Calu3 (cell line): Measurements from ENCODE around the gene MOV10L1. TPM values are rescaled to one million over a fixed set of nuclear protein-coding genes. Genes with fewer than 3 reads are reported as not detected.

Experiments used
- Bru-seq: library from RNA; stranded (reverse); fragments of 400-500 nt; gene quantifications from one replicate; lab custom pipeline; 2021; lab: Mats Ljungman, UMichigan
- BruChase-seq, 2 experiments: library from RNA; stranded (reverse); fragments of 400-500 nt; gene quantifications; one replicate each; lab custom pipeline; 2021; lab: Mats Ljungman, UMichigan
- BruUV-seq: library from RNA; stranded (reverse); fragments of 400-500 nt; replicated peaks from 2 replicates; lab custom pipeline; 2021; lab: Mats Ljungman, UMichigan
- CTCF ChIA-PET: fragments of 300-600 bp; sonication (Branson Sonifier 250); formaldehyde crosslinking; loops from one replicate; lab custom pipeline; 2022; ENCODE audit warnings: antibody characterized with exemption; lab: Charles Lee
- DNase-seq: peaks from one replicate; pipeline ENCODE4 v3.0.0; 2022
- H3K27ac Mint-ChIP-seq: one replicate; pipeline ENCODE4 v1.8.0; 2022; ENCODE audit warnings: mixed read lengths; ENCODE audit not compliant: unreplicated experiment
- H3K27me3 Mint-ChIP-seq: one replicate; pipeline ENCODE4 v1.8.0; 2022; ENCODE audit warnings: mixed read lengths; ENCODE audit not compliant: unreplicated experiment
- H3K36me3 Mint-ChIP-seq: one replicate; pipeline ENCODE4 v1.8.0; 2022; ENCODE audit warnings: mild to moderate bottlenecking, moderate library complexity, mixed read lengths; ENCODE audit not compliant: insufficient read depth, unreplicated experiment
- H3K4me1 Mint-ChIP-seq: one replicate; pipeline ENCODE4 v1.8.0; 2022; ENCODE audit warnings: mild to moderate bottlenecking, low read depth, mixed read lengths; ENCODE audit not compliant: unreplicated experiment
- H3K4me3 Mint-ChIP-seq: one replicate; pipeline ENCODE4 v1.8.0; 2022; ENCODE audit warnings: mild to moderate bottlenecking, low read depth, moderate library complexity, mixed read lengths; ENCODE audit not compliant: unreplicated experiment
- H3K9me3 Mint-ChIP-seq: one replicate; pipeline ENCODE4 v1.8.0; 2022; ENCODE audit warnings: low read depth, mixed read lengths; ENCODE audit not compliant: unreplicated experiment
- CTCF ChIP-seq: fragments of 200-600 bp; IDR thresholded peaks from one replicate; pipeline ENCODE4 v1.8.0; 2022; ENCODE audit warnings: antibody characterized with exemption; ENCODE audit not compliant: unreplicated experiment
- intact Hi-C: fragments of 100-400 bp; cut with micrococcal nuclease; formaldehyde crosslinking; loops from one replicate; pipeline ENCODE4 v1.10.0; 2022; ENCODE audit not compliant: unreplicated experiment
- long read RNA-seq: library from polyadenylated mRNA; stranded (forward); transcript quantifications from one replicate; pipeline ENCODE4 v2.0.0, GENCODE V29; 2022
- total RNA-seq: library from RNA; stranded (reverse); gene quantifications from 2 replicates; pipeline ENCODE4 v1.2.3, GENCODE V29; 2022

MOV10L1 gene
- total RNA-seq: not detected in 2 replicates
- percentile 3 among the genes with signal in this experiment for Bru-seq, nascent RNA
- percentile 1 among the genes with signal in this experiment for BruChase-seq, experiment 1, labeled RNA remaining after a 6-hour chase
- percentile 1 among the genes with signal in this experiment for BruChase-seq, experiment 2, labeled RNA remaining after a 2-hour chase
- long read RNA-seq: 0 reads

- Mint-ChIP-seq H3K27ac (no peak within 1 kb of the TSS), H3K27me3 (peaks cover 32% of the 10 kb centered on the region), H3K4me3 (no peak within 1 kb of the TSS), H3K9me3 (peaks cover 7% of the 10 kb centered on the region), H3K36me3 (no peaks in the 10 kb centered on the region), H3K4me1 (no peaks in the 10 kb centered on the region)
- CTCF ChIA-PET: no interaction called here
- TF ChIP-seq CTCF: no peak
- BruUV-seq: no TSS peak
- intact Hi-C loops: no loop called here
- DNase-seq: no peak
These were observed at the start of gene MOV10L1 for GRCh38 chr22:50089682-50090411. Gene MOV10L1 (plus strand): TSS chr22:50090006. CDS start chr22:50090089, 83 bp downstream.

GRCh38 chr22:50040717-50041116 lies 49.1 kb upstream of the MOV10L1 start:
- DNase-seq: no peak
- Mint-ChIP-seq H3K9me3 (peaks cover 9% of the 10 kb centered on the region), H3K27me3 (peaks cover 68% of the 10 kb centered on the region), H3K36me3 (peaks cover 5% of the 10 kb centered on the region), H3K27ac (no peak overlapping the region), H3K4me1 (no peaks in the 10 kb centered on the region), H3K4me3 (no peak overlapping the region)
- CTCF ChIA-PET: no interaction called here
- no peak for TF ChIP-seq CTCF
- no TSS peak for BruUV-seq
- intact Hi-C loops: no loop called here

- H3K27ac Mint-ChIP-seq: no peak overlapping the region
- no peak for TF ChIP-seq CTCF
- H3K4me3 Mint-ChIP-seq: no peak overlapping the region
- peaks cover 5% of the 10 kb centered on the region for H3K36me3 Mint-ChIP-seq
- no peaks in the 10 kb centered on the region for H3K4me1 Mint-ChIP-seq
- H3K9me3 Mint-ChIP-seq: peaks cover 9% of the 10 kb centered on the region
- CTCF ChIA-PET: no interaction called here
- BruUV-seq: no TSS peak
- DNase-seq: no peak
- peaks cover 65% of the 10 kb centered on the region for H3K27me3 Mint-ChIP-seq
- intact Hi-C loops: no loop called here
These were observed 48.3 kb upstream of the MOV10L1 start for GRCh38 chr22:50041361-50042065.

DNA sequence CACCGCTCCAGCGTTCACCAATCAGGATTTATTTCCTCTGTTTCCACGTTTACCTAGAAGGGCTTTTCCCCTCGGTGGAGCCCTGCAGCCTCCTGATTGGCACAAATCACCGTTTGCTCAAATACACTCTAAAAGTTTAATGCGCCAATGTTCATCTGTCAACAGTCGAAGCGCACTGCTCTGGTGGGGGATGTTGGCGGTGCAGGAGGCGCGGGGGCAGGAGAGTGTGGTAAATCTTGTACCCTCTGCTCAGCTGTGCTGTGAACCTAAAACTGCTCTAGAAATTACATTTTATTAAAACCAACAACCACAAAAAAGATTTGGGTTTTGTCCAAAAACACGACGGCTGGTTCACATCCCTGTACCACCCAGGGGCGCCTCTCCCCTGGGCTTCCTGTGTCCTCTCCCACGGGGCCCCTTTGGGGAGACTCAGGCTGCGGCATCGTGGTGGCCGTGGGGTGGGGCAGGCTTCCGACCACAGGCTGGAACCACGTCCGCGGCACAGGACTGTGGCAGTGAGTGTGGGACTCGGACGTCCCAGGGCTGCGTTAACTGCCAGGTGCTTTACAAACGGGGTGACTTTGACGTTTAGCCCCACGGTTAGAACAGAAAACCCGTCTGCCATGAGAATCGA lies 45.2 kb upstream of the MOV10L1 start:
- H3K27ac Mint-ChIP-seq: no peak overlapping the region
- no peak for DNase-seq

More for the DNA sequence above, 45.2 kb upstream of the MOV10L1 start:
- intact Hi-C loops: no loop called here
- no peak for TF ChIP-seq CTCF
- peaks cover 7% of the 10 kb centered on the region for H3K9me3 Mint-ChIP-seq
- no TSS peak for BruUV-seq
- peaks cover 68% of the 10 kb centered on the region for H3K27me3 Mint-ChIP-seq
- peaks cover 5% of the 10 kb centered on the region for H3K36me3 Mint-ChIP-seq
- H3K4me1 Mint-ChIP-seq: no peaks in the 10 kb centered on the region
- H3K4me3 Mint-ChIP-seq: no peak overlapping the region
- CTCF ChIA-PET: no interaction called here
